HEK293T (cell line): ENCODE measurements around the gene DNAI1.

ENCODE experiments used
- CTCF ChIA-PET: fragments of 350-600 bp; formaldehyde crosslinking; extraction: SDS; loops from one replicate; lab custom pipeline; 2021; ENCODE audit warnings: antibody characterized with exemption, inconsistent platforms; lab: Yijun Ruan, JAX
- POLR2A ChIA-PET: fragments of 350-600 bp; formaldehyde crosslinking; extraction: SDS; loops from one replicate; lab custom pipeline; 2020; ENCODE audit warnings: antibody characterized with exemption, inconsistent platforms; lab: Yijun Ruan, JAX
- DNase-seq: peaks from one replicate; pipeline ENCODE4 v3.0.0; 2012; ENCODE audit warnings: mixed read lengths; ENCODE audit errors: extremely low spot score
- ARNT ChIP-seq: fragments of 450-650 bp; IDR thresholded peaks from 2 replicates; pipeline ENCODE4 v1.6.1; 2017; ENCODE audit warnings: mild to moderate bottlenecking
- BHLHE40 ChIP-seq: fragments of 450-650 bp; IDR thresholded peaks from 2 replicates; pipeline ENCODE4 v1.6.1; 2016; ENCODE audit warnings: mild to moderate bottlenecking, moderate library complexity, borderline replicate concordance
- CTBP1 ChIP-seq: fragments of 450-650 bp; IDR thresholded peaks from 2 replicates; pipeline ENCODE4 v1.6.1; 2016; ENCODE audit warnings: borderline replicate concordance
- ELF4 ChIP-seq: fragments of 450-650 bp; IDR thresholded peaks from 2 replicates; pipeline ENCODE4 v1.6.1; 2017; ENCODE audit warnings: antibody characterized with exemption
- FOXA1 ChIP-seq: fragments of 450-650 bp; IDR thresholded peaks from 2 replicates; pipeline ENCODE4 v1.6.1; 2016; ENCODE audit warnings: mild to moderate bottlenecking
- FOXK2 ChIP-seq: fragments of 450-650 bp; IDR thresholded peaks from 2 replicates; pipeline ENCODE4 v1.6.1; 2016; ENCODE audit warnings: mild to moderate bottlenecking
- FOXM1 ChIP-seq: fragments of 450-650 bp; IDR thresholded peaks from 2 replicates; pipeline ENCODE4 v1.6.1; 2017; ENCODE audit warnings: mild to moderate bottlenecking, borderline replicate concordance
- HDGF ChIP-seq: fragments of 450-650 bp; IDR thresholded peaks from 2 replicates; pipeline ENCODE4 v1.6.1; 2017; ENCODE audit warnings: antibody characterized with exemption, borderline replicate concordance
- L3MBTL2 ChIP-seq: fragments of 450-650 bp; conservative IDR thresholded peaks from 2 replicates; pipeline ENCODE4 v1.6.1; 2016; ENCODE audit warnings: mild to moderate bottlenecking
- LEF1 ChIP-seq: fragments of 450-650 bp; IDR thresholded peaks from 2 replicates; pipeline ENCODE4 v1.6.1; 2017; ENCODE audit warnings: mild to moderate bottlenecking, borderline replicate concordance
- NFRKB ChIP-seq: fragments of 450-650 bp; IDR thresholded peaks from 2 replicates; pipeline ENCODE4 v1.6.1; 2016; ENCODE audit warnings: mild to moderate bottlenecking, moderate library complexity
- PKNOX1 ChIP-seq: fragments of 450-650 bp; IDR thresholded peaks from 2 replicates; pipeline ENCODE4 v1.6.1; 2016
- SP1 ChIP-seq: fragments of 450-650 bp; IDR thresholded peaks from 2 replicates; pipeline ENCODE4 v1.6.1; 2017
- SUZ12 ChIP-seq: fragments of 450-650 bp; IDR thresholded peaks from 2 replicates; pipeline ENCODE4 v1.6.1; 2016; ENCODE audit warnings: mild to moderate bottlenecking
- TARDBP ChIP-seq: fragments of 450-650 bp; IDR thresholded peaks from 2 replicates; pipeline ENCODE4 v1.6.1; 2016
- ZNF384 ChIP-seq: fragments of 450-650 bp; IDR thresholded peaks from 2 replicates; pipeline ENCODE4 v1.6.1; 2016

Gene DNAI1

GRCh38 chr9:34443976-34444375 is 14.6 kb upstream of the DNAI1 start:
- no peak for TF ChIP-seq LEF1
- TF ChIP-seq HDGF = no peak
- no peak for TF ChIP-seq ZNF384
- TF ChIP-seq FOXM1 = no peak
- POLR2A ChIA-PET = interaction anchor here (1.0 to 1.4 kb wide), 2 partner anchors 13 to 14 kb away, joined by 3 read pairs; partner anchors contain the start of genes DNAI1 and FAM219A
- no peak for DNase-seq
- CTCF ChIA-PET = no interaction called here

- ChIA-PET POLR2A (no interaction called here), CTCF (interaction anchor here (0.8 kb wide), 1 partner anchor 53 kb away, joined by 3 read pairs; no protein-coding TSS in a partner anchor)
Observed at GRCh38 chr9:34446468-34446891, 12.1 kb upstream of the DNAI1 start.

GRCh38 chr9:34446951-34447350 is 11.7 kb upstream of the DNAI1 start:
- no peak for DNase-seq
- POLR2A ChIA-PET = no interaction called here
- CTCF ChIA-PET = no interaction called here
- TF ChIP-seq HDGF (no peak), FOXA1 (no peak), CTBP1 (no peak), TARDBP (no peak), FOXK2 (no peak), BHLHE40 (no peak), NFRKB (no peak), SP1 (no peak), L3MBTL2 (no peak), ELF4 (no peak), ARNT (no peak), LEF1 (no peak)

More at GRCh38 chr9:34446468-34446891, 12.1 kb upstream of the DNAI1 start:
- DNase-seq = no peak
- TF ChIP-seq SUZ12 (no peak), FOXK2 (no peak), PKNOX1 (no peak), ELF4 (no peak), NFRKB (no peak)

- DNase-seq = no peak
- POLR2A ChIA-PET = no interaction called here
- no peak for TF ChIP-seq ARNT
- no peak for TF ChIP-seq SP1
- no peak for TF ChIP-seq SUZ12
- TF ChIP-seq LEF1 = no peak
- TF ChIP-seq HDGF = no peak
- TF ChIP-seq CTBP1 = no peak
- no peak for TF ChIP-seq FOXA1
- TF ChIP-seq FOXK2 = no peak
- TF ChIP-seq TARDBP = no peak
- TF ChIP-seq ZNF384 = no peak
- no peak for TF ChIP-seq PKNOX1
- CTCF ChIA-PET = no interaction called here
Observed at GRCh38 chr9:34450644-34451043, 8.0 kb upstream of the DNAI1 start.

- TF ChIP-seq HDGF (no peak), TARDBP (no peak), FOXK2 (no peak), LEF1 (no peak), PKNOX1 (no peak), ZNF384 (no peak), NFRKB (no peak), BHLHE40 (no peak), FOXM1 (no peak), ARNT (no peak), SP1 (no peak), CTBP1 (no peak), ELF4 (no peak), L3MBTL2 (no peak), FOXA1 (no peak), SUZ12 (no peak)
- ChIA-PET POLR2A (no interaction called here), CTCF (interaction anchor here (0.7 kb wide), 1 partner anchor 13 kb away, joined by 5 read pairs; no protein-coding TSS in a partner anchor)
- no peak for DNase-seq
Observed at GRCh38 chr9:34451135-34451534, 7.5 kb upstream of the DNAI1 start.

GRCh38 chr9:34451545-34451944 is 7.1 kb upstream of the DNAI1 start:
- TF ChIP-seq SP1 (no peak), HDGF (no peak), FOXA1 (no peak), ZNF384 (no peak), NFRKB (no peak), FOXK2 (no peak), SUZ12 (no peak), L3MBTL2 (no peak), LEF1 (no peak), PKNOX1 (no peak), TARDBP (no peak), CTBP1 (no peak), FOXM1 (no peak)
- POLR2A ChIA-PET = no interaction called here
- DNase-seq = no peak
- CTCF ChIA-PET = interaction anchor here (0.7 kb wide), 1 partner anchor 13 kb away, joined by 5 read pairs; no protein-coding TSS in a partner anchor
